SU-DHL-6 (cell line): Measurements from ENCODE around the gene PTPRG.

Source experiments
- H2AFZ ChIP-seq: fragments of 200-600 bp; sonication (generic); 2 replicates; pipeline ENCODE4 v1.6.1; 2014; ENCODE audit warnings: low read depth, mild to moderate bottlenecking, moderate library complexity, mixed read lengths, antibody characterized with exemption, low read length; ENCODE audit not compliant: severe bottlenecking
- H3F3A ChIP-seq: fragments of 200-600 bp; shearing (Covaris generic); 2 replicates; pipeline ENCODE4 v1.6.0; 2016; ENCODE audit warnings: antibody characterized with exemption, mild to moderate bottlenecking; ENCODE audit not compliant: insufficient read depth
- H3K27ac ChIP-seq: fragments of 200-600 bp; sonication (generic); 2 replicates; pipeline ENCODE4 v1.5.1; 2016; ENCODE audit warnings: low read depth, mild to moderate bottlenecking, low read length, moderate library complexity, mixed read lengths
- H3K27me3 ChIP-seq: fragments of 200-600 bp; sonication (generic), shearing (Covaris generic); 2 replicates; pipeline ENCODE4 v1.6.0; 2014; ENCODE audit warnings: mild to moderate bottlenecking, low read length
- H3K36me3 ChIP-seq: fragments of 200-600 bp; sonication (generic); 2 replicates; pipeline ENCODE4 v1.6.1; 2014; ENCODE audit warnings: mild to moderate bottlenecking, low read length, mixed read lengths
- H3K4me2 ChIP-seq: fragments of 300-600, 200-600 bp; shearing (Covaris generic), sonication (generic); 2 replicates; pipeline ENCODE4 v1.6.0; 2014; ENCODE audit warnings: low read length, low read depth, mild to moderate bottlenecking; ENCODE audit not compliant: poor library complexity, severe bottlenecking
- H3K4me3 ChIP-seq: fragments of 200-600 bp; sonication (generic); 2 replicates; pipeline ENCODE4 v1.5.1; 2014; ENCODE audit warnings: antibody characterized with exemption, low read length, mild to moderate bottlenecking, mixed read lengths; ENCODE audit not compliant: insufficient read depth, poor library complexity, severe bottlenecking
- H3K79me2 ChIP-seq: fragments of 200-600 bp; sonication (generic); 2 replicates; pipeline ENCODE4 v1.6.1; 2014; ENCODE audit warnings: mild to moderate bottlenecking, low read length, moderate library complexity; ENCODE audit not compliant: insufficient read depth
- H3K9ac ChIP-seq: fragments of 200-600 bp; sonication (generic); 2 replicates; pipeline ENCODE4 v1.7.0; 2014; ENCODE audit warnings: mild to moderate bottlenecking, low read length
- H3K9me2 ChIP-seq: fragments of 200-600 bp; sonication (generic); replicated peaks from 2 replicates; pipeline ENCODE4 v1.6.1; 2014; ENCODE audit warnings: low read length; ENCODE audit not compliant: insufficient read depth
- H3K9me3 ChIP-seq: fragments of 200-600 bp; sonication (generic); 2 replicates; pipeline ENCODE4 v1.6.1; 2014; ENCODE audit warnings: low read length, mixed read lengths; ENCODE audit not compliant: insufficient read depth
- H4K20me1 ChIP-seq: fragments of 200-600 bp; sonication (generic); 2 replicates; pipeline ENCODE4 v1.6.1; 2014; ENCODE audit warnings: low read depth, mild to moderate bottlenecking, antibody characterized with exemption, low read length, moderate library complexity, mixed read lengths
- CTCF ChIP-seq: fragments of 200-600 bp; sonication (generic); IDR thresholded peaks from one replicate; pipeline ENCODE4 v1.5.1; 2017; ENCODE audit warnings: antibody characterized with exemption, mild to moderate bottlenecking, low read length, moderate library complexity; ENCODE audit not compliant: insufficient read depth, poor library complexity, severe bottlenecking
- EZH2phosphoT487 ChIP-seq: fragments of 200-600 bp; sonication (generic), shearing (Covaris generic); conservative IDR thresholded peaks from 2 replicates; pipeline ENCODE4 v1.6.1; 2018; ENCODE audit warnings: mild to moderate bottlenecking, antibody characterized with exemption, low read length, moderate library complexity, mixed read lengths

PTPRG gene

GRCh38 chr3:62175161-62175560 is 613.8 kb downstream of the PTPRG start:
- H3K27me3 ChIP-seq: no peaks in the 10 kb centered on the region
- no peak overlapping the region for H3K27ac ChIP-seq
- H2AFZ ChIP-seq: no peak overlapping the region
- H3K9me3 ChIP-seq: peaks cover 6% of the 10 kb centered on the region; the same call in 1 of the 2 replicates
- no peaks in the 10 kb centered on the region for H4K20me1 ChIP-seq
- no peaks in the 10 kb centered on the region for H3K79me2 ChIP-seq
- no peaks in the 10 kb centered on the region for H3F3A ChIP-seq
- H3K9me2 ChIP-seq: no peaks in the 10 kb centered on the region
- no peak for TF ChIP-seq EZH2phosphoT487
- TF ChIP-seq CTCF: no peak
- no peak overlapping the region for H3K4me2 ChIP-seq
- no peak overlapping the region for H3K4me3 ChIP-seq
- H3K36me3 ChIP-seq: no peaks in the 10 kb centered on the region
- no peak overlapping the region for H3K9ac ChIP-seq

DNA sequence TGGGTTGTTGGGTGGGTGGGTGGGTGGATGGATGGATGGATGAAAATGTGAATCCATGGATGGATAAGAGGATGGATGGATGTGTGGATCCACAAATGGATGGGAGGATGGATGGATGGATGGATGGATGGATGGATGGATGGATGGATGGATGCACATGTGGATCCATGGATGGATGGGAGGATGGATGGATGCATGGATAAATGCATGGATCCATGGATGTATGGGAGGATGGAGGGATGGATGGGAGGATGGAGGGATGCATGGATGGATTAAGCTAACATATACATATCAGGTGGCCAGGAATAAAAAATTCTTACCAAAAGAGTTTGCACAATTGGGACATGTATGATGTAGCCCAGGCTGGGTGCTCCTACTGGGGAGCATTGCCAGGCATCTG is 616.7 kb downstream of the PTPRG start:
- H3K4me3 ChIP-seq: no peak overlapping the region
- TF ChIP-seq CTCF: no peak
- no peak for TF ChIP-seq EZH2phosphoT487
- no peaks in the 10 kb centered on the region for H3K9me3 ChIP-seq
- H3K79me2 ChIP-seq: no peaks in the 10 kb centered on the region
- H4K20me1 ChIP-seq: no peaks in the 10 kb centered on the region
- H3F3A ChIP-seq: no peaks in the 10 kb centered on the region
- H3K27me3 ChIP-seq: no peaks in the 10 kb centered on the region
- H3K9me2 ChIP-seq: no peaks in the 10 kb centered on the region
- H3K9ac ChIP-seq: no peak overlapping the region
- H2AFZ ChIP-seq: no peak overlapping the region
- H3K4me2 ChIP-seq: no peak overlapping the region
- no peak overlapping the region for H3K27ac ChIP-seq
- H3K36me3 ChIP-seq: no peaks in the 10 kb centered on the region

DNA sequence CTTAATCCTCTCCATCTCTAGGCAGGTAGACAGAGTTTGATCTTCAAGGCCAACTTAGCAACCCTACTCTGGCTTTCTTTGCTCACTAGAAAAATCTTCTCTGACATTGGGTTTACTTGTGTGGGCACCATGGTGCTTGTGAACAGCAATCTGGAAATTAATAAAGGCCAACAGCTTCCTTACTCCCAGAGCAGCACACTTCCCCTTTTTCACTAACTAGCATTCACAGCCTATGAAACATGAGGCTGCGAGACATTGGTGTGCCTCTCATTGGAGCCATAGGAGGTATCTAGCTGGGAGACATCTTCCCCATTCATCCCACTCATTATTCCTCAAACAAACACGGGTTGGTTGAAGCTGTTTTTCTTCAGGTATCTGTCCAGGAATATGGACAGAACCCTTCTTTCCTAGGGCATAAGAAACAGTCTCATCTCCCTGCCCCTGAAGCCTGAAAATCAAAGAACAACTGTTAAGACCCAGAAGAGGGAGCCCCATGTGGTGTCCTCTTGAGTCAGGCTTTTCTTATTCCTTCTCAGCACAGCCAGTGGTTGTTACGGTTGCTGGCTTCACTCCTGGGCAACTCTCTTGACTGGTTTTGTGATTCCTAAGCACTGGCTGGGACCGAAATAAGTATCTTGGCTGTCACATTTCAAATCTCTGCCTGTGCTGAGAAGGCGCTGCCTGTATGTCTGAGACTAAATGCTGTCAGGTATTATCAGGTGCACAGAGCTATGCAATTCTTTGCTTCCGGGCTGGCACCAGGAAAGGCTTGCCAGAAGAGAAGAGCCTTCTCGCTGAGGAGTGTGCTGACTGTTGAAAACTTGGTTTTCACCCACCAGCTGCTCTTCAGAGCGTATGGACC is 617.6 kb downstream of the PTPRG start:
- no peak overlapping the region for H3K27ac ChIP-seq
- no peak overlapping the region for H3K9ac ChIP-seq
- H4K20me1 ChIP-seq: no peaks in the 10 kb centered on the region
- TF ChIP-seq EZH2phosphoT487: no peak
- TF ChIP-seq CTCF: no peak
- H3K4me3 ChIP-seq: no peak overlapping the region
- H3K9me2 ChIP-seq: no peaks in the 10 kb centered on the region
- H3K27me3 ChIP-seq: no peaks in the 10 kb centered on the region
- no peaks in the 10 kb centered on the region for H3K36me3 ChIP-seq
- H3F3A ChIP-seq: no peaks in the 10 kb centered on the region
- no peaks in the 10 kb centered on the region for H3K9me3 ChIP-seq
- no peaks in the 10 kb centered on the region for H3K79me2 ChIP-seq
- H3K4me2 ChIP-seq: no peak overlapping the region
- H2AFZ ChIP-seq: no peak overlapping the region
